Liver (tissue), 9 donors: ENCODE measurements around the gene FAM13A. TPM values are rescaled to one million over a fixed set of nuclear protein-coding genes. Genes with fewer than 3 reads are reported as not detected.

ENCODE experiments used
- DNase-seq: peaks from one replicate; pipeline ENCODE4 v3.0.0-alpha.2; 2017; ENCODE audit warnings: low spot score
- H3K27ac ChIP-seq, 2 donors: one replicate each; pipeline ENCODE4 v1.7.0; 2013; ENCODE audit warnings: inconsistent platforms in 2 of 2, low read length in 2 of 2, control low read depth in 1 of 2, low read depth in 1 of 2, mild to moderate bottlenecking in 1 of 2
- H3K27me3 ChIP-seq, 4 donors: one replicate each; pipeline versions ENCODE4 v1.6.1 to v1.7.0; 2013; ENCODE audit warnings: low read length in 3 of 4, inconsistent platforms in 1 of 4, mild to moderate bottlenecking in 1 of 4, moderate library complexity in 1 of 4; ENCODE audit not compliant: control insufficient read depth in 4 of 4, insufficient read depth in 4 of 4
- H3K36me3 ChIP-seq, 4 donors: one replicate each; pipeline versions ENCODE4 v1.6.1 to v1.7.0; 2013; ENCODE audit warnings: low read length in 3 of 4, mild to moderate bottlenecking in 3 of 4, low read depth in 1 of 4, moderate library complexity in 1 of 4; ENCODE audit not compliant: control insufficient read depth in 4 of 4, insufficient read depth in 3 of 4
- H3K4me1 ChIP-seq, 4 donors: one replicate each; pipeline versions ENCODE4 v1.6.1 to v1.7.0; 2013; ENCODE audit warnings: low read length in 3 of 4, mild to moderate bottlenecking in 3 of 4, moderate library complexity in 1 of 4; ENCODE audit not compliant: control insufficient read depth in 4 of 4, insufficient read depth in 4 of 4
- H3K4me3 ChIP-seq, 3 donors: one replicate each; pipeline versions ENCODE4 v1.6.1 to v1.7.0; 2013; ENCODE audit warnings: low read length in 3 of 3, control low read depth in 1 of 3, low read depth in 1 of 3, mild to moderate bottlenecking in 1 of 3
- H3K9ac ChIP-seq, 2 donors: one replicate each; pipeline ENCODE4 v1.7.0; 2013; ENCODE audit warnings: low read length in 2 of 2, mild to moderate bottlenecking in 2 of 2, moderate library complexity in 2 of 2, control low read depth in 1 of 2, low read depth in 1 of 2
- H3K9me3 ChIP-seq, 4 donors: one replicate each; pipeline versions ENCODE4 v1.6.1 to v1.7.0; 2013; ENCODE audit warnings: low read length in 3 of 4; ENCODE audit not compliant: control insufficient read depth in 4 of 4
- EGR1 ChIP-seq, 2 donors: IDR thresholded peaks; 2 replicates each; pipeline ENCODE4 v1.6.1; 2016 to 2018; ENCODE audit warnings: antibody characterized with exemption in 2 of 2, low read depth in 2 of 2
- FOXA1 ChIP-seq: IDR thresholded peaks from 2 replicates; pipeline ENCODE4 v1.6.1; 2016; ENCODE audit warnings: antibody characterized with exemption
- FOXA2 ChIP-seq: IDR thresholded peaks from 2 replicates; pipeline ENCODE4 v1.6.1; 2016; ENCODE audit warnings: antibody characterized with exemption
- GABPA ChIP-seq, 2 donors: IDR thresholded peaks in 1 of 2; conservative IDR thresholded peaks in 1 of 2; 2 replicates each; pipeline ENCODE4 v1.6.1; 2016; ENCODE audit warnings: antibody characterized with exemption in 2 of 2, mild to moderate bottlenecking in 1 of 2, moderate library complexity in 1 of 2
- HNF4G ChIP-seq: IDR thresholded peaks from 2 replicates; pipeline ENCODE4 v1.6.1; 2016; ENCODE audit warnings: antibody characterized with exemption
- MAX ChIP-seq: IDR thresholded peaks from 2 replicates; pipeline ENCODE4 v1.6.1; 2016; ENCODE audit warnings: antibody characterized with exemption
- NR2F2 ChIP-seq: IDR thresholded peaks from 2 replicates; pipeline ENCODE4 v1.6.1; 2016; ENCODE audit warnings: antibody characterized with exemption
- RAD21 ChIP-seq, 2 donors: IDR thresholded peaks; 2 replicates each; pipeline ENCODE4 v1.6.1; 2016; ENCODE audit warnings: antibody characterized with exemption in 2 of 2, mild to moderate bottlenecking in 2 of 2
- RXRA ChIP-seq, 2 donors: IDR thresholded peaks; 2 replicates each; pipeline ENCODE4 v1.6.1; 2017 to 2018; ENCODE audit warnings: antibody characterized with exemption in 2 of 2, mild to moderate bottlenecking in 1 of 2
- SP1 ChIP-seq: IDR thresholded peaks from 2 replicates; pipeline ENCODE4 v1.6.1; 2018; ENCODE audit warnings: antibody characterized with exemption, mild to moderate bottlenecking
- TAF1 ChIP-seq: conservative IDR thresholded peaks from 2 replicates; pipeline ENCODE4 v1.6.1; 2016; ENCODE audit warnings: antibody characterized with exemption, mild to moderate bottlenecking
- YY1 ChIP-seq: IDR thresholded peaks from 2 replicates; pipeline ENCODE4 v1.6.1; 2016; ENCODE audit warnings: antibody characterized with exemption, mild to moderate bottlenecking
- ZBTB33 ChIP-seq: IDR thresholded peaks from 2 replicates; pipeline ENCODE4 v1.6.1; 2016; ENCODE audit warnings: antibody characterized with exemption
- WGBS: extraction: QIAGEN DNeasy Blood & Tissue Kit; methylation state at CpG from one replicate; pipeline ENCODE4 v1.1.7; 2013; 5-methylcytosine and 5-hydroxymethylcytosine counted together
- polyA plus RNA-seq, 2 donors: library from polyadenylated mRNA; stranded (reverse) in 1 of 2; unstranded in 1 of 2; fragments of 200-250 nt in 1 of 2; fragments of >200 nt in 1 of 2; fragmentation: Nextera tagmentation in 1 of 2; extraction: Ambion mirVana in 1 of 2; gene quantifications; one replicate each; pipeline versions ENCODE4 v1.2.1 to v1.2.3, GENCODE V29; 2013 to 2015
- total RNA-seq, 2 donors: library from RNA; depleted of rRNA; stranded (reverse); fragments of >200 nt; gene quantifications; one replicate each; pipeline ENCODE4 v1.2.3, GENCODE V29; 2014
- TF ChIP-seq, protein P1 (sequence below): IDR thresholded peaks from 2 replicates; pipeline ENCODE4 v1.6.1; 2016; ENCODE audit warnings: antibody characterized with exemption, mild to moderate bottlenecking
- TF ChIP-seq, protein P2 (sequence below): fragments of 150-350 bp; IDR thresholded peaks from 2 replicates; pipeline ENCODE4 v1.5.1; 2017; ENCODE audit warnings: improper control_type of control experiment, low read depth, low read length; ENCODE audit not compliant: missing input control
- TF ChIP-seq, protein P3 (sequence below): IDR thresholded peaks from 2 replicates; pipeline ENCODE4 v1.6.1; 2016; ENCODE audit warnings: antibody characterized with exemption
- donor health status: healthy.
- donor health status: healthy.
- donor health status: healthy.
- donor health status: healthy.
- donor health status: healthy.

FAM13A gene
- total and polyA plus RNA-seq, 4 donors = 14.9 to 52.9 (median 27.6) TPM

GRCh38 chr4:88858752-88859151, 198.2 kb downstream of the FAM13A start:
- no peak overlapping the region for H3K27ac ChIP-seq
- no peaks in the 10 kb centered on the region for H3K27me3 ChIP-seq
- H3K36me3 ChIP-seq = no peaks in the 10 kb centered on the region
- WGBS = 76% methylated on average over 2 of the region's 2 CpGs
- TF ChIP-seq, protein P1, sequence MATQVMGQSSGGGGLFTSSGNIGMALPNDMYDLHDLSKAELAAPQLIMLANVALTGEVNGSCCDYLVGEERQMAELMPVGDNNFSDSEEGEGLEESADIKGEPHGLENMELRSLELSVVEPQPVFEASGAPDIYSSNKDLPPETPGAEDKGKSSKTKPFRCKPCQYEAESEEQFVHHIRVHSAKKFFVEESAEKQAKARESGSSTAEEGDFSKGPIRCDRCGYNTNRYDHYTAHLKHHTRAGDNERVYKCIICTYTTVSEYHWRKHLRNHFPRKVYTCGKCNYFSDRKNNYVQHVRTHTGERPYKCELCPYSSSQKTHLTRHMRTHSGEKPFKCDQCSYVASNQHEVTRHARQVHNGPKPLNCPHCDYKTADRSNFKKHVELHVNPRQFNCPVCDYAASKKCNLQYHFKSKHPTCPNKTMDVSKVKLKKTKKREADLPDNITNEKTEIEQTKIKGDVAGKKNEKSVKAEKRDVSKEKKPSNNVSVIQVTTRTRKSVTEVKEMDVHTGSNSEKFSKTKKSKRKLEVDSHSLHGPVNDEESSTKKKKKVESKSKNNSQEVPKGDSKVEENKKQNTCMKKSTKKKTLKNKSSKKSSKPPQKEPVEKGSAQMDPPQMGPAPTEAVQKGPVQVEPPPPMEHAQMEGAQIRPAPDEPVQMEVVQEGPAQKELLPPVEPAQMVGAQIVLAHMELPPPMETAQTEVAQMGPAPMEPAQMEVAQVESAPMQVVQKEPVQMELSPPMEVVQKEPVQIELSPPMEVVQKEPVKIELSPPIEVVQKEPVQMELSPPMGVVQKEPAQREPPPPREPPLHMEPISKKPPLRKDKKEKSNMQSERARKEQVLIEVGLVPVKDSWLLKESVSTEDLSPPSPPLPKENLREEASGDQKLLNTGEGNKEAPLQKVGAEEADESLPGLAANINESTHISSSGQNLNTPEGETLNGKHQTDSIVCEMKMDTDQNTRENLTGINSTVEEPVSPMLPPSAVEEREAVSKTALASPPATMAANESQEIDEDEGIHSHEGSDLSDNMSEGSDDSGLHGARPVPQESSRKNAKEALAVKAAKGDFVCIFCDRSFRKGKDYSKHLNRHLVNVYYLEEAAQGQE = no peak
- TF ChIP-seq, protein P2, sequence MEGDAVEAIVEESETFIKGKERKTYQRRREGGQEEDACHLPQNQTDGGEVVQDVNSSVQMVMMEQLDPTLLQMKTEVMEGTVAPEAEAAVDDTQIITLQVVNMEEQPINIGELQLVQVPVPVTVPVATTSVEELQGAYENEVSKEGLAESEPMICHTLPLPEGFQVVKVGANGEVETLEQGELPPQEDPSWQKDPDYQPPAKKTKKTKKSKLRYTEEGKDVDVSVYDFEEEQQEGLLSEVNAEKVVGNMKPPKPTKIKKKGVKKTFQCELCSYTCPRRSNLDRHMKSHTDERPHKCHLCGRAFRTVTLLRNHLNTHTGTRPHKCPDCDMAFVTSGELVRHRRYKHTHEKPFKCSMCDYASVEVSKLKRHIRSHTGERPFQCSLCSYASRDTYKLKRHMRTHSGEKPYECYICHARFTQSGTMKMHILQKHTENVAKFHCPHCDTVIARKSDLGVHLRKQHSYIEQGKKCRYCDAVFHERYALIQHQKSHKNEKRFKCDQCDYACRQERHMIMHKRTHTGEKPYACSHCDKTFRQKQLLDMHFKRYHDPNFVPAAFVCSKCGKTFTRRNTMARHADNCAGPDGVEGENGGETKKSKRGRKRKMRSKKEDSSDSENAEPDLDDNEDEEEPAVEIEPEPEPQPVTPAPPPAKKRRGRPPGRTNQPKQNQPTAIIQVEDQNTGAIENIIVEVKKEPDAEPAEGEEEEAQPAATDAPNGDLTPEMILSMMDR = no peak
- TF ChIP-seq RAD21 (IDR thresholded peaks at IDR 0.05) (no peak), HNF4G (no peak), FOXA2 (no peak), RXRA (IDR thresholded peaks at IDR 0.05) (no peak), GABPA (IDR thresholded peaks at IDR 0.05 in 1 of 2, conservative IDR thresholded peaks at IDR 0.05 in 1 of 2) (no peak), SP1 (no peak), FOXA1 (no peak), TAF1 (no peak), YY1 (no peak), ZBTB33 (no peak)
- TF ChIP-seq, protein P3, sequence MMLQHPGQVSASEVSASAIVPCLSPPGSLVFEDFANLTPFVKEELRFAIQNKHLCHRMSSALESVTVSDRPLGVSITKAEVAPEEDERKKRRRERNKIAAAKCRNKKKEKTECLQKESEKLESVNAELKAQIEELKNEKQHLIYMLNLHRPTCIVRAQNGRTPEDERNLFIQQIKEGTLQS = no peak
- no peak overlapping the region for H3K9ac ChIP-seq
- no peak for DNase-seq
- H3K4me1 ChIP-seq = peaks cover 0 to 2% (median 0%) of the 10 kb centered on the region in 4 donors
- H3K9me3 ChIP-seq = no peaks in the 10 kb centered on the region
- H3K4me3 ChIP-seq = no peak overlapping the region

DNA sequence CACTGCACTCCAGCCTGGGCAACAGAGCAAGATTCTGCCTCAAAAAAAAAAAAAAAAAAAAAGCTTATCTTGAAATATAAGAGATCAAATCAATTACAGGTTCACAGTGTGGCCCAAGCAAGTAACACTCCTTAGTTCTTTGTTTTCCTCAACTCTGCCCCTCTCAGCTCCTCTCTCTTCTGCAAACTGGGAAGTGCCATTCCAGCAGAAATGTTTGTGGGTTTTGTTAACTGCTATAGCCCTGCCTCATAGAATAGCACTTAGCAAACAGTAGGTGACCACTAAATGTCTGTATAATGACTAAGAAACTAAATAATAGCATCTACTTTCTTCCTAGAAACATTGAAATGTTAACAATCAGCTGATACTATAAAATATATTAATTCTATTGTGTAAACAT, 199.4 kb downstream of the FAM13A start:
- no peaks in the 10 kb centered on the region for H3K36me3 ChIP-seq
- H3K27ac ChIP-seq = no peak overlapping the region
- H3K4me1 ChIP-seq = peaks cover 0 to 2% (median 0%) of the 10 kb centered on the region in 4 donors
- H3K9me3 ChIP-seq = no peaks in the 10 kb centered on the region
- H3K27me3 ChIP-seq = no peaks in the 10 kb centered on the region
- DNase-seq = no peak
- H3K9ac ChIP-seq = no peak overlapping the region
- no peak overlapping the region for H3K4me3 ChIP-seq
- TF ChIP-seq YY1 (no peak), GABPA (IDR thresholded peaks at IDR 0.05 in 1 of 2, conservative IDR thresholded peaks at IDR 0.05 in 1 of 2) (no peak), ZBTB33 (no peak), RAD21 (IDR thresholded peaks at IDR 0.05) (no peak), MAX (no peak), EGR1 (IDR thresholded peaks at IDR 0.05; ENCODE audit: low read depth in 2 of 2) (no peak), HNF4G (no peak), NR2F2 (no peak)
- TF ChIP-seq, protein P2 = no peak
